ENCODE measurements around the gene WDR36.
A peak's percentile ranks its signal among the peaks of the same experiment; 100 is the strongest.

WDR36 gene

GRCh38 chr5:111143910-111144309 is 51.8 kb downstream of the WDR36 start:
- no peak overlapping the region for H3K4me3 ChIP-seq (ENCODE audit: low read length)

GRCh38 chr5:111144352-111144930 is 52.3 kb downstream of the WDR36 start:
- no peak overlapping the region for H3K4me3 ChIP-seq (ENCODE audit: low read length)
- DNase-seq (ENCODE audit: low read depth): peak; percentile 36
- TF ChIP-seq CTCF (IDR thresholded peaks at IDR 0.05; ENCODE audit: insufficient read depth, low read depth, low read length, missing control alignments): no peak

More at GRCh38 chr5:111143910-111144309, 51.8 kb downstream of the WDR36 start:
- TF ChIP-seq CTCF (IDR thresholded peaks at IDR 0.05; ENCODE audit: insufficient read depth, low read depth, low read length, missing control alignments): peak; percentile 5
- DNase-seq (ENCODE audit: low read depth): peak; percentile 60

GRCh38 chr5:111146053-111146452 is 53.9 kb downstream of the WDR36 start:
- DNase-seq (ENCODE audit: low read depth): no peak
- TF ChIP-seq CTCF (IDR thresholded peaks at IDR 0.05; ENCODE audit: insufficient read depth, low read depth, low read length, missing control alignments): no peak
- no peak overlapping the region for H3K4me3 ChIP-seq (ENCODE audit: low read length)

GRCh38 chr5:111147502-111147901 is 55.4 kb downstream of the WDR36 start:
- DNase-seq (ENCODE audit: low read depth): no peak
- no peak for TF ChIP-seq CTCF (IDR thresholded peaks at IDR 0.05; ENCODE audit: insufficient read depth, low read depth, low read length, missing control alignments)

GRCh38 chr5:111151998-111152397 is 59.9 kb downstream of the WDR36 start:
- no peak overlapping the region for H3K4me3 ChIP-seq (ENCODE audit: low read length)
- no peak for TF ChIP-seq CTCF (IDR thresholded peaks at IDR 0.05; ENCODE audit: insufficient read depth, low read depth, low read length, missing control alignments)
- DNase-seq (ENCODE audit: low read depth): no peak

More at GRCh38 chr5:111147502-111147901, 55.4 kb downstream of the WDR36 start:
- no peak overlapping the region for H3K4me3 ChIP-seq (ENCODE audit: low read length)

- no peak overlapping the region for H3K4me3 ChIP-seq (ENCODE audit: low read length)
- DNase-seq (ENCODE audit: low read depth): no peak
- TF ChIP-seq CTCF (IDR thresholded peaks at IDR 0.05; ENCODE audit: insufficient read depth, low read depth, low read length, missing control alignments): no peak
These were observed 61.3 kb downstream of the WDR36 start for GRCh38 chr5:111153483-111153882.

- no peak for TF ChIP-seq CTCF (IDR thresholded peaks at IDR 0.05; ENCODE audit: insufficient read depth, low read depth, low read length, missing control alignments)
- DNase-seq (ENCODE audit: low read depth): no peak
- no peak overlapping the region for H3K4me3 ChIP-seq (ENCODE audit: low read length)
These were observed 61.8 kb downstream of the WDR36 start for GRCh38 chr5:111153945-111154344.
